Lower leg skin (tissue), 3 donors: ENCODE results near the gene WDR81.
"Not testable (repeated sequence)": the region's sequence is repeated elsewhere in the genome, so short reads cannot be mapped to it uniquely, and the experiment has no call there.

ENCODE experiments used
- POLR2A ChIP-seq, 2 donors: fragments of 450-650 bp; IDR thresholded peaks; one replicate each; pipeline ENCODE4 v1.6.1; 2016 to 2017; ENCODE audit warnings: antibody characterized with exemption in 2 of 2, mild to moderate bottlenecking in 1 of 2, moderate library complexity in 1 of 2
- TF ChIP-seq, protein P1 (sequence below), 3 donors: fragments of 450-650 bp; IDR thresholded peaks; one replicate each; pipeline ENCODE4 v1.5.1; 2016; ENCODE audit warnings: antibody characterized with exemption in 3 of 3, mild to moderate bottlenecking in 3 of 3, moderate library complexity in 2 of 3

DNA sequence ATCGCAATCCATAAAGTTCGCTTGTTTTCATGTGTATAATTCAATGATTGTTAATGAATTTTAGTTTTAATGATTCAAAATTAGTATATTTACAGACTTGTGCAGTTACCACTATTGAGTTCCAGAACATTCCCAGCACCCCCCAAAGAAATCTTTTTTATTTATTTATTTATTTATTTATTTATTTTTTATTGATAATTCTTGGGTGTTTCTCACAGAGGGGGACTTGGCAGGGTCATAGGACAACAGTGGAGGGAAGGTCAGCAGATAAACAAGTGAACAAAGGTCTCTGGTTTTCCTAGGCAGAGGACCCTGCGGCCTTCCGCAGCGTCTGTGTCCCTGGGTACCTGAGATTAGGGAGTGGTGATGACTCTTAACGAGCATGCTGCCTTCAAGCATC is 36.1 kb upstream of the WDR81 start:
- TF ChIP-seq, protein P1, sequence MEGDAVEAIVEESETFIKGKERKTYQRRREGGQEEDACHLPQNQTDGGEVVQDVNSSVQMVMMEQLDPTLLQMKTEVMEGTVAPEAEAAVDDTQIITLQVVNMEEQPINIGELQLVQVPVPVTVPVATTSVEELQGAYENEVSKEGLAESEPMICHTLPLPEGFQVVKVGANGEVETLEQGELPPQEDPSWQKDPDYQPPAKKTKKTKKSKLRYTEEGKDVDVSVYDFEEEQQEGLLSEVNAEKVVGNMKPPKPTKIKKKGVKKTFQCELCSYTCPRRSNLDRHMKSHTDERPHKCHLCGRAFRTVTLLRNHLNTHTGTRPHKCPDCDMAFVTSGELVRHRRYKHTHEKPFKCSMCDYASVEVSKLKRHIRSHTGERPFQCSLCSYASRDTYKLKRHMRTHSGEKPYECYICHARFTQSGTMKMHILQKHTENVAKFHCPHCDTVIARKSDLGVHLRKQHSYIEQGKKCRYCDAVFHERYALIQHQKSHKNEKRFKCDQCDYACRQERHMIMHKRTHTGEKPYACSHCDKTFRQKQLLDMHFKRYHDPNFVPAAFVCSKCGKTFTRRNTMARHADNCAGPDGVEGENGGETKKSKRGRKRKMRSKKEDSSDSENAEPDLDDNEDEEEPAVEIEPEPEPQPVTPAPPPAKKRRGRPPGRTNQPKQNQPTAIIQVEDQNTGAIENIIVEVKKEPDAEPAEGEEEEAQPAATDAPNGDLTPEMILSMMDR (IDR thresholded peaks at IDR 0.05), result not testable (repeated sequence)
- TF ChIP-seq POLR2A (IDR thresholded peaks at IDR 0.05), result not testable (repeated sequence)
